Coronary artery (tissue), 2 donors: Measurements from ENCODE around the gene UPF2.

Source experiments
- DNase-seq: peaks from one replicate; pipeline ENCODE4 v3.0.0-alpha.2; 2017; ENCODE audit warnings: low spot score
- H3K27ac ChIP-seq, 2 donors: fragments of 200-600 bp; sonication (generic); one replicate each; pipeline ENCODE4 v1.5.1; 2016 to 2019
- H3K4me3 ChIP-seq: fragments of 200-600 bp; sonication (generic); 2 replicates; pipeline ENCODE4 v1.5.1; 2016; ENCODE audit warnings: mild to moderate bottlenecking, moderate library complexity
- TF ChIP-seq, protein P1 (sequence below): fragments of 200-600 bp; sonication (generic); IDR thresholded peaks from one replicate; pipeline ENCODE4 v1.5.1; 2019; ENCODE audit warnings: antibody characterized with exemption

The UPF2 gene, protein sequence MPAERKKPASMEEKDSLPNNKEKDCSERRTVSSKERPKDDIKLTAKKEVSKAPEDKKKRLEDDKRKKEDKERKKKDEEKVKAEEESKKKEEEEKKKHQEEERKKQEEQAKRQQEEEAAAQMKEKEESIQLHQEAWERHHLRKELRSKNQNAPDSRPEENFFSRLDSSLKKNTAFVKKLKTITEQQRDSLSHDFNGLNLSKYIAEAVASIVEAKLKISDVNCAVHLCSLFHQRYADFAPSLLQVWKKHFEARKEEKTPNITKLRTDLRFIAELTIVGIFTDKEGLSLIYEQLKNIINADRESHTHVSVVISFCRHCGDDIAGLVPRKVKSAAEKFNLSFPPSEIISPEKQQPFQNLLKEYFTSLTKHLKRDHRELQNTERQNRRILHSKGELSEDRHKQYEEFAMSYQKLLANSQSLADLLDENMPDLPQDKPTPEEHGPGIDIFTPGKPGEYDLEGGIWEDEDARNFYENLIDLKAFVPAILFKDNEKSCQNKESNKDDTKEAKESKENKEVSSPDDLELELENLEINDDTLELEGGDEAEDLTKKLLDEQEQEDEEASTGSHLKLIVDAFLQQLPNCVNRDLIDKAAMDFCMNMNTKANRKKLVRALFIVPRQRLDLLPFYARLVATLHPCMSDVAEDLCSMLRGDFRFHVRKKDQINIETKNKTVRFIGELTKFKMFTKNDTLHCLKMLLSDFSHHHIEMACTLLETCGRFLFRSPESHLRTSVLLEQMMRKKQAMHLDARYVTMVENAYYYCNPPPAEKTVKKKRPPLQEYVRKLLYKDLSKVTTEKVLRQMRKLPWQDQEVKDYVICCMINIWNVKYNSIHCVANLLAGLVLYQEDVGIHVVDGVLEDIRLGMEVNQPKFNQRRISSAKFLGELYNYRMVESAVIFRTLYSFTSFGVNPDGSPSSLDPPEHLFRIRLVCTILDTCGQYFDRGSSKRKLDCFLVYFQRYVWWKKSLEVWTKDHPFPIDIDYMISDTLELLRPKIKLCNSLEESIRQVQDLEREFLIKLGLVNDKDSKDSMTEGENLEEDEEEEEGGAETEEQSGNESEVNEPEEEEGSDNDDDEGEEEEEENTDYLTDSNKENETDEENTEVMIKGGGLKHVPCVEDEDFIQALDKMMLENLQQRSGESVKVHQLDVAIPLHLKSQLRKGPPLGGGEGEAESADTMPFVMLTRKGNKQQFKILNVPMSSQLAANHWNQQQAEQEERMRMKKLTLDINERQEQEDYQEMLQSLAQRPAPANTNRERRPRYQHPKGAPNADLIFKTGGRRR

GRCh38 chr10:12042797-12043651 lies at the start of gene UPF2:
TSS of gene UPF2 (minus strand) at chr10:12042809. CDS start at chr10:12035423, 7,386 bp downstream.
- TF ChIP-seq, protein P1, sequence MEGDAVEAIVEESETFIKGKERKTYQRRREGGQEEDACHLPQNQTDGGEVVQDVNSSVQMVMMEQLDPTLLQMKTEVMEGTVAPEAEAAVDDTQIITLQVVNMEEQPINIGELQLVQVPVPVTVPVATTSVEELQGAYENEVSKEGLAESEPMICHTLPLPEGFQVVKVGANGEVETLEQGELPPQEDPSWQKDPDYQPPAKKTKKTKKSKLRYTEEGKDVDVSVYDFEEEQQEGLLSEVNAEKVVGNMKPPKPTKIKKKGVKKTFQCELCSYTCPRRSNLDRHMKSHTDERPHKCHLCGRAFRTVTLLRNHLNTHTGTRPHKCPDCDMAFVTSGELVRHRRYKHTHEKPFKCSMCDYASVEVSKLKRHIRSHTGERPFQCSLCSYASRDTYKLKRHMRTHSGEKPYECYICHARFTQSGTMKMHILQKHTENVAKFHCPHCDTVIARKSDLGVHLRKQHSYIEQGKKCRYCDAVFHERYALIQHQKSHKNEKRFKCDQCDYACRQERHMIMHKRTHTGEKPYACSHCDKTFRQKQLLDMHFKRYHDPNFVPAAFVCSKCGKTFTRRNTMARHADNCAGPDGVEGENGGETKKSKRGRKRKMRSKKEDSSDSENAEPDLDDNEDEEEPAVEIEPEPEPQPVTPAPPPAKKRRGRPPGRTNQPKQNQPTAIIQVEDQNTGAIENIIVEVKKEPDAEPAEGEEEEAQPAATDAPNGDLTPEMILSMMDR: no peak
- peak within 1 kb of the TSS; percentile 95 to 98 for H3K27ac ChIP-seq
- peak; percentile 99 for DNase-seq
- peak within 1 kb of the TSS; percentile 95 for H3K4me3 ChIP-seq

GRCh38 chr10:12091421-12091820 lies 48.8 kb upstream of the UPF2 start:
- TF ChIP-seq, protein P1: no peak
- DNase-seq: no peak
- H3K4me3 ChIP-seq: no peak overlapping the region

DNA sequence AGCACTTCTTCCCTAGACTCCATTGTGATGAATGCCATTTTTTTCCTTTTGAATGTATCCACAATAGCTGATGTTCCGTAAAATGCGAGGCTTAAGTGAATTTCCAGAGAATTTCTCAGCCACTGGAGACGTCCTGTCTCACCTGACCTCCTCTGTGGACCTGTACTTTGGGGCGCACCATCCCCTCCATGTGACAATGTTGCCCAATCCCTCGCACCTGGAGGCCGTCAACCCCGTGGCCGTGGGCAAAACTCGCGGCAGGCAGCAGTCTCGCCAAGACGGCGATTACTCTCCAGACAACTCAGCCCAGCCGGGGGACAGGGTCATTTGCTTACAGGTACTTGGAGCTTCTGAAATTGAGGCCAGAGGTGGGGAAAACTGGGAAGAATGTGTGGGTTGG lies 46.3 kb upstream of the UPF2 start:
- Histone ChIP-seq H3K27ac (no peak overlapping the region), H3K4me3 (no peak overlapping the region)
- TF ChIP-seq, protein P1: no peak
- no peak for DNase-seq

More at GRCh38 chr10:12091421-12091820, 48.8 kb upstream of the UPF2 start:
- H3K27ac ChIP-seq: no peak overlapping the region

DNA sequence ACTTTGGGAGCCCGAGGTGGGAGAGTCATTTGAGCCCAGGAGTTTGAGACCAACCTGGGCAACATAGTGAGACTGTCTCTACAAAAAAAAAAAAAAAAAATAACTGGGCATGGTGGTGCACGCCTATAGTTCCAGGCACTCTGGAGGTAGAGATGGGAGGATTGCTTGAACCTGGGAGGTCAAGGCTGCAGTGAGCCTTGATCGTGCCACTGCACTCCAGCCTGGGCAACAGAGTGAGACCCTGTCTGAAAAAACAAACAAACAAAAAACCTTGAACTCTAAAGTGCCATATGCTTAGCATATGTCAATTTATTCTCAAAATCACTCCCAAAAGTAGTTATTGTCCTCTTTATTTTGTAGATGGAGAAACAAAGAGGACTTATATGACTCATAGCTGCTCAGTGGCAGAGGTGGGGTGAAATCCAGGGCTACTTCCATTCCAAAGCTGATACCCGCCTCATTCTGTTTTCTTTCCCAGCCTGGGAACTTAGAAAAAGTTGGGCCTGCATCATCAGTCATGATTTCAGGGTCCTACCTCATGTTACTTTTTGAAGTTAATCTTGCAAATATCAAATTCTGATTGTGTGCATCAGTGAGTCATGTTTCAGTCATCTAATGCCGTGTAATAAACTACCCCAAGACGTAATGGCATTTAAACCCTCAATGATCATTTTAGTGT lies 39.4 kb upstream of the UPF2 start:
- H3K27ac ChIP-seq: no peak overlapping the region
- no peak for DNase-seq
- TF ChIP-seq, protein P1: no peak
- no peak overlapping the region for H3K4me3 ChIP-seq

DNA sequence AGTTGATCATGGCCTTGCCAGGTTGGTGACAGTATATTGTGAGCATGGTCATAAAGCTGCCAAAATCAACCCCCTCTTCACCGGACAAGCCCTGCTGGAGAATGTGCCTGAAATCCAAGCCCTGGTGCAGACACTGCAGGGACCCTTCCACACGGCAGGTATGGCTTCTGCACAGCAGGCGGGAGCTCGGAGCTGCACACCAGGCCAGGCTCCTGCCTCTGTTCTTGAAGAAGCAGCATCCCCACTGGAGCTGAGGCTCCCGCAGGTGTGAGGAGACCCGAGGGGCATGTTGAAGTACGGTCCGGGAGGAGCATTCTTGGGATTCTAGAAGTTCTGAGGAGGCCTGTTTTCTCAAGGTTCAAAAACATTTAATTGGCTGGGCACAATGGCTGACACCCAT lies 38.9 kb upstream of the UPF2 start:
- no peak overlapping the region for H3K27ac ChIP-seq
- DNase-seq: no peak
- TF ChIP-seq, protein P1: no peak
- H3K4me3 ChIP-seq: no peak overlapping the region
